ENCODE data around the gene HYLS1.

HYLS1 gene

GRCh38 chr11:125935056-125935455 is 47.6 kb downstream of the HYLS1 start:
- no peak for DNase-seq

GRCh38 chr11:125935618-125936199 is 48.2 kb downstream of the HYLS1 start:
- DNase-seq, result no peak

GRCh38 chr11:125938418-125938817 is 51.0 kb downstream of the HYLS1 start:
- DNase-seq, result peak; percentile 41 to 46

- no peak for DNase-seq
Observed at GRCh38 chr11:125939081-125939521, 51.6 kb downstream of the HYLS1 start.

GRCh38 chr11:125940145-125940544 is 52.7 kb downstream of the HYLS1 start:
- DNase-seq, result no peak

GRCh38 chr11:125941267-125941618 is 53.8 kb downstream of the HYLS1 start:
- no peak for DNase-seq

- peak in 1 of 2 experiments; percentile 1 for DNase-seq
Observed at GRCh38 chr11:125941619-125942611, 54.4 kb downstream of the HYLS1 start.

GRCh38 chr11:125942771-125943428 is 55.4 kb downstream of the HYLS1 start:
- no peak for DNase-seq

- no peak for DNase-seq
Observed at GRCh38 chr11:125943661-125944349, 56.3 kb downstream of the HYLS1 start.

- DNase-seq, result no peak
Observed at GRCh38 chr11:125944350-125945010, 57.0 kb downstream of the HYLS1 start.

GRCh38 chr11:125945011-125945796 is 57.7 kb downstream of the HYLS1 start:
- no peak for DNase-seq

GRCh38 chr11:125945797-125946520 is 58.5 kb downstream of the HYLS1 start, which contains the start of gene VSIG10L2:
VSIG10L2 (plus strand) TSS chr11:125946044; CDS start chr11:125946056, 12 bp downstream.
- no peak for DNase-seq

- no peak for DNase-seq
Observed at GRCh38 chr11:125946712-125947418, 59.4 kb downstream of the HYLS1 start.

GRCh38 chr11:125947419-125948277 is 60.2 kb downstream of the HYLS1 start:
- no peak for DNase-seq

GRCh38 chr11:125948278-125949051 is 61.0 kb downstream of the HYLS1 start:
- DNase-seq, result no peak

GRCh38 chr11:125949271-125950177 is 62.1 kb downstream of the HYLS1 start:
- no peak for DNase-seq

GRCh38 chr11:125950178-125950490 is 62.7 kb downstream of the HYLS1 start:
- no peak for DNase-seq
